GM23248 (cell line): ENCODE data around the gene DYNC1H1. TPM values are rescaled to one million over a fixed set of nuclear protein-coding genes. Genes with fewer than 3 reads are reported as not detected.
A peak's percentile ranks its signal among the peaks of the same experiment; 100 is the strongest.

Experiments used
- DNase-seq: peaks from one replicate; pipeline ENCODE4 v3.0.0-alpha.2; 2015
- H2AFZ ChIP-seq: fragments of 200-600 bp; sonication (generic); 2 replicates; pipeline ENCODE4 v1.6.1; 2016; ENCODE audit warnings: antibody characterized with exemption
- H3F3A ChIP-seq: fragments of 200-600 bp; sonication (generic); 2 replicates; pipeline ENCODE4 v1.6.1; 2016; ENCODE audit warnings: mild to moderate bottlenecking, antibody characterized with exemption, mixed run types; ENCODE audit not compliant: insufficient read depth
- H3K27ac ChIP-seq: fragments of 200-600 bp; sonication (generic); 2 replicates; pipeline ENCODE4 v1.5.1; 2016; ENCODE audit warnings: mild to moderate bottlenecking
- H3K27me3 ChIP-seq: fragments of 200-600 bp; sonication (generic); replicated peaks from 2 replicates; pipeline ENCODE4 v1.6.1; 2016; ENCODE audit warnings: mild to moderate bottlenecking; ENCODE audit not compliant: insufficient read depth
- H3K36me3 ChIP-seq: fragments of 200-600 bp; sonication (generic); 2 replicates; pipeline ENCODE4 v1.6.1; 2016; ENCODE audit warnings: low read depth, mild to moderate bottlenecking
- H3K4me1 ChIP-seq: fragments of 200-600 bp; sonication (generic); 2 replicates; pipeline ENCODE4 v1.6.1; 2016; ENCODE audit warnings: mild to moderate bottlenecking; ENCODE audit not compliant: insufficient read depth
- H3K4me2 ChIP-seq: fragments of 200-600 bp; sonication (generic); one replicate; pipeline ENCODE4 v1.6.1; 2016; ENCODE audit warnings: mild to moderate bottlenecking; ENCODE audit not compliant: unreplicated experiment
- H3K4me3 ChIP-seq: fragments of 200-600 bp; sonication (generic); 2 replicates; pipeline ENCODE4 v1.5.1; 2016; ENCODE audit warnings: mild to moderate bottlenecking
- H3K79me2 ChIP-seq: fragments of 200-600 bp; sonication (generic); 2 replicates; pipeline ENCODE4 v1.6.1; 2016; ENCODE audit warnings: mild to moderate bottlenecking; ENCODE audit not compliant: insufficient read depth
- H3K9ac ChIP-seq: fragments of 200-600 bp; sonication (generic); 2 replicates; pipeline ENCODE4 v1.6.1; 2016; ENCODE audit warnings: mild to moderate bottlenecking
- H3K9me2 ChIP-seq: fragments of 200-600 bp; sonication (generic); 2 replicates; pipeline ENCODE4 v1.6.1; 2016; ENCODE audit warnings: mixed run types, mild to moderate bottlenecking, moderate library complexity; ENCODE audit not compliant: insufficient read depth
- H3K9me3 ChIP-seq: fragments of 200-600 bp; sonication (generic); one replicate; pipeline ENCODE4 v1.6.1; 2017; ENCODE audit warnings: low read depth
- H4K20me1 ChIP-seq: fragments of 200-600 bp; sonication (generic); 2 replicates; pipeline ENCODE4 v1.6.0; 2016; ENCODE audit not compliant: insufficient read depth
- EZH2 ChIP-seq: fragments of 200-600 bp; sonication (generic); IDR thresholded peaks from 2 replicates; pipeline ENCODE4 v1.6.1; 2018; ENCODE audit warnings: antibody characterized with exemption, mild to moderate bottlenecking; ENCODE audit not compliant: insufficient read depth, poor library complexity, severe bottlenecking
- EZH2phosphoT487 ChIP-seq: fragments of 200-600 bp; sonication (generic); IDR thresholded peaks from 2 replicates; pipeline ENCODE4 v1.6.1; 2018; ENCODE audit warnings: antibody characterized with exemption, moderate library complexity, mild to moderate bottlenecking, low read depth; ENCODE audit not compliant: insufficient read depth
- WGBS, 2 experiments: methylation state at CpG; one replicate each; pipeline ENCODE4 v1.1.6; 2015 to 2017; ENCODE audit warnings: low lambda C conversion rate in 2 of 2, low coverage in 1 of 2; ENCODE audit errors: missing lambda C conversion rate in 2 of 2; 5-methylcytosine and 5-hydroxymethylcytosine counted together
- in situ Hi-C: fragments of 300-500 bp; cut with MboI; formaldehyde crosslinking; loops from 2 replicates; pipeline ENCODE4 v1.15.0; 2020
- polyA plus RNA-seq: library from polyadenylated mRNA; unstranded; fragments of >200 nt; fragmentation: Nextera tagmentation; extraction: Ambion mirVana; gene quantifications from 2 replicates; pipeline ENCODE4 v1.2.1, GENCODE V29; 2016
- total RNA-seq: library from RNA; depleted of rRNA; stranded (reverse); fragments of >200 nt; shearing (Covaris generic); gene quantifications from 2 replicates; pipeline ENCODE4 v1.2.3, GENCODE V29; 2014

DYNC1H1 gene
- total and polyA plus RNA-seq, 2 experiments from 2014 or later = 181 to 391 TPM

GRCh38 chr14:101925152-101925551 lies 39.2 kb upstream of the DYNC1H1 start:
- no peak overlapping the region for H3K27ac ChIP-seq
- H4K20me1 ChIP-seq = no peaks in the 10 kb centered on the region
- no peak overlapping the region for H3K4me2 ChIP-seq
- no peaks in the 10 kb centered on the region for H3K27me3 ChIP-seq
- H3K36me3 ChIP-seq = no peaks in the 10 kb centered on the region; the same call in 1 of the 2 replicates
- WGBS, 2 experiments = 93 to 95% methylated on average over 32 to 33 of the region's 33 CpGs
- H3F3A ChIP-seq = peaks cover 9% of the 10 kb centered on the region
- DNase-seq = no peak
- H3K4me1 ChIP-seq = peaks cover 17% of the 10 kb centered on the region
- no peaks in the 10 kb centered on the region for H3K9me2 ChIP-seq
- no peak overlapping the region for H3K9ac ChIP-seq
- in situ Hi-C loops = no loop called here
- no peaks in the 10 kb centered on the region for H3K79me2 ChIP-seq
- H3K4me3 ChIP-seq = no peak overlapping the region
- TF ChIP-seq EZH2phosphoT487 (no peak), EZH2 (no peak)
- H3K9me3 ChIP-seq = no peaks in the 10 kb centered on the region
- H2AFZ ChIP-seq = no peak overlapping the region

GRCh38 chr14:101926085-101926484 lies 38.3 kb upstream of the DYNC1H1 start:
- no peaks in the 10 kb centered on the region for H3K79me2 ChIP-seq
- H3K4me2 ChIP-seq = no peak overlapping the region
- H4K20me1 ChIP-seq = no peaks in the 10 kb centered on the region
- H3K4me1 ChIP-seq = peaks cover 17% of the 10 kb centered on the region
- no peaks in the 10 kb centered on the region for H3K9me2 ChIP-seq
- TF ChIP-seq EZH2 = no peak
- no peak for TF ChIP-seq EZH2phosphoT487
- no peak for DNase-seq
- H2AFZ ChIP-seq = no peak overlapping the region
- no peaks in the 10 kb centered on the region for H3K9me3 ChIP-seq
- H3K27ac ChIP-seq = no peak overlapping the region
- H3F3A ChIP-seq = peaks cover 9% of the 10 kb centered on the region
- no peak overlapping the region for H3K4me3 ChIP-seq
- no peak overlapping the region for H3K9ac ChIP-seq
- in situ Hi-C loops = no loop called here
- H3K36me3 ChIP-seq = no peaks in the 10 kb centered on the region; the same call in 1 of the 2 replicates
- WGBS, 2 experiments = 83 to 86% methylated on average over 8 of the region's 8 CpGs
- H3K27me3 ChIP-seq = no peaks in the 10 kb centered on the region

DNA sequence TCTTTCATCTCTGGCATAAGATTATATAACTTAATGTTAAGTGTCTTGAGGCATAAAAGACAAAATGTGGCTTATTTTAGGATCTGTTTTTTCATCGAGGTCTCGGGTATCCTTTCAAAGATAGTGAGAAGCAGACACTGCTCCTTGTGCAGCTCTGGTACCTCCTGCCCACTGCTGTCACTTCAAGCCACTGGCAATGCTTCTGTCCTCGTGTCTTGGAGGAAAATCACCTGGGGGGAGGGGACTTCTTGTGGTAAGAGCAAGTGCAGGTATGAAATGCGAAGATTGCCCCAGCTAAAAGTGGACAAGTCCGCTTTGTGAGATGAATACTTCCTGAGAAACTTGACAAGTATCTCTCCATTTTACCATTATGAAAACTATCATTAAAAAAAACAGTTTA lies 37.8 kb upstream of the DYNC1H1 start:
- Histone ChIP-seq H3K9me3 (no peaks in the 10 kb centered on the region), H3K36me3 (no peaks in the 10 kb centered on the region; the same call in 1 of the 2 replicates), H3K4me1 (peaks cover 17% of the 10 kb centered on the region), H3K79me2 (no peaks in the 10 kb centered on the region), H3K9ac (peak overlapping the region; percentile 68; the same call in 1 of the 2 replicates), H3K4me2 (peak overlapping the region; percentile 52), H2AFZ (no peak overlapping the region), H3K9me2 (no peaks in the 10 kb centered on the region), H3F3A (peaks cover 9% of the 10 kb centered on the region), H4K20me1 (no peaks in the 10 kb centered on the region), H3K4me3 (no peak overlapping the region), H3K27me3 (no peaks in the 10 kb centered on the region), H3K27ac (peak overlapping the region; percentile 80)
- DNase-seq = no peak
- TF ChIP-seq EZH2 (no peak), EZH2phosphoT487 (no peak)
- in situ Hi-C loops = no loop called here
- WGBS, 2 experiments = 77 to 79% methylated on average over 5 of the region's 5 CpGs

GRCh38 chr14:101927859-101928258 lies 36.5 kb upstream of the DYNC1H1 start:
- H3K4me3 ChIP-seq = peak overlapping the region; percentile 29
- H3K9me3 ChIP-seq = no peaks in the 10 kb centered on the region
- no peak overlapping the region for H2AFZ ChIP-seq
- peaks cover 9% of the 10 kb centered on the region for H3F3A ChIP-seq
- in situ Hi-C loops = no loop called here
- peak; percentile 99 for DNase-seq
- H3K36me3 ChIP-seq = no peaks in the 10 kb centered on the region
- peaks cover 17% of the 10 kb centered on the region for H3K4me1 ChIP-seq
- 1 to 2% methylated on average over 10 of the region's 10 CpGs for WGBS, 2 experiments
- peak overlapping the region; percentile 80 for H3K27ac ChIP-seq
- no peaks in the 10 kb centered on the region for H3K27me3 ChIP-seq
- no peaks in the 10 kb centered on the region for H3K79me2 ChIP-seq
- TF ChIP-seq EZH2phosphoT487 (no peak), EZH2 (no peak)
- H4K20me1 ChIP-seq = no peaks in the 10 kb centered on the region
- H3K4me2 ChIP-seq = peak overlapping the region; percentile 52
- H3K9me2 ChIP-seq = no peaks in the 10 kb centered on the region
- H3K9ac ChIP-seq = peak overlapping the region; percentile 68

GRCh38 chr14:101928415-101928841 lies 35.9 kb upstream of the DYNC1H1 start:
- Histone ChIP-seq H3K4me3 (no peak overlapping the region), H3K27ac (peak overlapping the region; percentile 80), H3K4me2 (peak overlapping the region; percentile 38), H3K27me3 (no peaks in the 10 kb centered on the region), H3K36me3 (no peaks in the 10 kb centered on the region), H4K20me1 (no peaks in the 10 kb centered on the region), H3K9me3 (no peaks in the 10 kb centered on the region), H3F3A (peaks cover 9% of the 10 kb centered on the region), H3K9me2 (no peaks in the 10 kb centered on the region), H2AFZ (no peak overlapping the region), H3K4me1 (peaks cover 17% of the 10 kb centered on the region), H3K79me2 (no peaks in the 10 kb centered on the region), H3K9ac (peak overlapping the region; percentile 43)
- DNase-seq = no peak
- 67 to 69% methylated on average over 23 to 24 of the region's 24 CpGs for WGBS, 2 experiments
- in situ Hi-C loops = no loop called here
- TF ChIP-seq EZH2 (no peak), EZH2phosphoT487 (no peak)
